HCT116 (cell line): ENCODE results near the gene TMTC1.

Source experiments
- CTCF ChIP-seq, 3 experiments: fragments of 200-600 bp in 1 of 3; sonication (generic) in 1 of 3; IDR thresholded peaks in 2 of 3; conservative IDR thresholded peaks in 1 of 3; 2 replicates each; pipeline ENCODE4 v1.5.1; 2012 to 2017; ENCODE audit warnings: low read depth in 2 of 3, low read length in 2 of 3, antibody characterized with exemption in 1 of 3, borderline replicate concordance in 1 of 3, control low read depth in 1 of 3, mild to moderate bottlenecking in 1 of 3, mixed read lengths in 1 of 3, mixed run types in 1 of 3, moderate library complexity in 1 of 3; ENCODE audit not compliant: insufficient read depth in 1 of 3
- EZH2 ChIP-seq: fragments of 200-600 bp; sonication (generic); IDR thresholded peaks from 2 replicates; pipeline ENCODE4 v1.6.1; 2017; ENCODE audit warnings: antibody characterized with exemption, mixed run types
- FOSL1 ChIP-seq: IDR thresholded peaks from 2 replicates; pipeline ENCODE4 v1.6.1; 2012; ENCODE audit warnings: low read depth
- POLR2A ChIP-seq: IDR thresholded peaks from 2 replicates; pipeline ENCODE4 v1.7.0; 2011; ENCODE audit warnings: borderline replicate concordance; ENCODE audit not compliant: insufficient read depth, insufficient read length; ENCODE audit errors: extremely low read depth
- POLR2AphosphoS5 ChIP-seq: IDR thresholded peaks from 2 replicates; pipeline ENCODE4 v1.6.1; 2011; ENCODE audit warnings: mild to moderate bottlenecking, low read depth, low read length, moderate library complexity
- REST ChIP-seq: IDR thresholded peaks from 2 replicates; pipeline ENCODE4 v1.6.1; 2012; ENCODE audit warnings: low read depth
- YY1 ChIP-seq: IDR thresholded peaks from 2 replicates; pipeline ENCODE4 v1.6.1; 2011; ENCODE audit warnings: low read length, low read depth, moderate library complexity, mild to moderate bottlenecking; ENCODE audit not compliant: insufficient replicate concordance; ENCODE audit errors: extremely low read depth
- ZNF274 ChIP-seq: fragments of 200-500 bp; sonication (Bioruptor generic); IDR thresholded peaks from 2 replicates; pipeline ENCODE4 v1.6.1; 2014; ENCODE audit warnings: mild to moderate bottlenecking, low read depth, low read length, inconsistent platforms
- TF ChIP-seq, protein P1 (sequence below): IDR thresholded peaks from 2 replicates; pipeline ENCODE4 v1.6.1; 2012

GRCh38 chr12:29497588-29497987 lies 286.2 kb downstream of the TMTC1 start, which contains the start of gene OVCH1:
- TF ChIP-seq ZNF274 (no peak), CTCF (IDR thresholded peaks at IDR 0.05 in 2 of 3, conservative IDR thresholded peaks at IDR 0.05 in 1 of 3; ENCODE audit: borderline replicate concordance in 1 of 3, insufficient read depth in 1 of 3, low read depth in 2 of 3, low read length in 2 of 3) (no peak), FOSL1 (no peak), YY1 (no peak), POLR2A (no peak), REST (no peak), EZH2 (no peak), POLR2AphosphoS5 (no peak)
- TF ChIP-seq, protein P1, sequence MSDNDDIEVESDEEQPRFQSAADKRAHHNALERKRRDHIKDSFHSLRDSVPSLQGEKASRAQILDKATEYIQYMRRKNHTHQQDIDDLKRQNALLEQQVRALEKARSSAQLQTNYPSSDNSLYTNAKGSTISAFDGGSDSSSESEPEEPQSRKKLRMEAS: no peak
